Ishikawa (cell line): ENCODE measurements around the gene CCDC187.

Experiments used
- CEBPB ChIP-seq: IDR thresholded peaks from 2 replicates; pipeline ENCODE4 v1.6.1; 2012
- CREB1 ChIP-seq: IDR thresholded peaks from 2 replicates; pipeline ENCODE4 v1.6.1; 2012; ENCODE audit warnings: low read depth
- EGR1 ChIP-seq: IDR thresholded peaks from 2 replicates; pipeline ENCODE4 v1.6.1; 2012
- EP300 ChIP-seq: IDR thresholded peaks from 2 replicates; pipeline ENCODE4 v1.6.1; 2012; ENCODE audit warnings: borderline replicate concordance
- FOXM1 ChIP-seq: IDR thresholded peaks from 2 replicates; pipeline ENCODE4 v1.6.1; 2012; ENCODE audit warnings: low read depth, borderline replicate concordance
- MAX ChIP-seq: IDR thresholded peaks from 2 replicates; pipeline ENCODE4 v1.6.1; 2012
- NFIC ChIP-seq: IDR thresholded peaks from 2 replicates; pipeline ENCODE4 v1.6.1; 2012
- RAD21 ChIP-seq: IDR thresholded peaks from 2 replicates; pipeline ENCODE4 v1.6.1; 2012; ENCODE audit warnings: low read depth
- REST ChIP-seq: IDR thresholded peaks from 2 replicates; pipeline ENCODE4 v1.6.1; 2012; ENCODE audit warnings: low read depth, mild to moderate bottlenecking
- TAF1 ChIP-seq: IDR thresholded peaks from 2 replicates; pipeline ENCODE4 v1.6.1; 2012; ENCODE audit warnings: low read depth, mild to moderate bottlenecking
- TCF12 ChIP-seq: IDR thresholded peaks from 2 replicates; pipeline ENCODE4 v1.6.1; 2012; ENCODE audit warnings: low read depth
- TEAD4 ChIP-seq: IDR thresholded peaks from 2 replicates; pipeline ENCODE4 v1.6.1; 2012
- USF1 ChIP-seq: IDR thresholded peaks from 2 replicates; pipeline ENCODE4 v1.6.1; 2012
- YY1 ChIP-seq: IDR thresholded peaks from 2 replicates; pipeline ENCODE4 v1.6.1; 2012; ENCODE audit warnings: low read depth
- ZBTB7A ChIP-seq: IDR thresholded peaks from 2 replicates; pipeline ENCODE4 v1.6.1; 2012; ENCODE audit warnings: low read depth

CCDC187 gene

GRCh38 chr9:136218271-136218670 is 85.6 kb downstream of the CCDC187 start:
- no peak for TF ChIP-seq USF1
- no peak for TF ChIP-seq FOXM1
- no peak for TF ChIP-seq TAF1
- no peak for TF ChIP-seq EP300
- TF ChIP-seq TEAD4, result no peak
- no peak for TF ChIP-seq CREB1
- no peak for TF ChIP-seq CEBPB
- TF ChIP-seq ZBTB7A, result no peak
- no peak for TF ChIP-seq MAX
- no peak for TF ChIP-seq EGR1
- no peak for TF ChIP-seq TCF12
- no peak for TF ChIP-seq NFIC
- no peak for TF ChIP-seq REST
- TF ChIP-seq RAD21, result no peak
- TF ChIP-seq YY1, result no peak

- TF ChIP-seq YY1, result no peak
- no peak for TF ChIP-seq CREB1
- TF ChIP-seq RAD21, result no peak
- TF ChIP-seq CEBPB, result no peak
- TF ChIP-seq TEAD4, result no peak
- TF ChIP-seq REST, result no peak
- no peak for TF ChIP-seq USF1
- TF ChIP-seq MAX, result no peak
These were observed 87.2 kb downstream of the CCDC187 start for GRCh38 chr9:136216541-136217244.

GRCh38 chr9:136213733-136214132 is 90.2 kb downstream of the CCDC187 start:
- TF ChIP-seq TCF12 (no peak), TAF1 (no peak), FOXM1 (no peak), EP300 (no peak), EGR1 (no peak), CEBPB (no peak), TEAD4 (no peak), NFIC (no peak), ZBTB7A (no peak), RAD21 (no peak), MAX (no peak), YY1 (no peak), USF1 (no peak), CREB1 (no peak), REST (no peak)
